K562 (cell line): ENCODE results near the gene NXF1. TPM values are rescaled to one million over a fixed set of nuclear protein-coding genes. Genes with fewer than 3 reads are reported as not detected.
A peak's percentile ranks its signal among the peaks of the same experiment; 100 is the strongest.

Experiments
- CBFB ChIP-seq: sonication (generic); formaldehyde crosslinking; IDR thresholded peaks from 2 replicates; pipeline ENCODE4 v1.4.0; 2020; ENCODE audit warnings: mild to moderate bottlenecking, missing genetic modification reagents
- E2F5 ChIP-seq: sonication (generic); formaldehyde crosslinking; IDR thresholded peaks from 2 replicates; pipeline ENCODE4 v1.8.0; 2022; ENCODE audit warnings: mild to moderate bottlenecking, missing genetic modification reagents
- ETV6 ChIP-seq, 3 experiments: fragments of 150-350 bp in 1 of 3; sonication (generic) in 1 of 3; formaldehyde crosslinking in 1 of 3; IDR thresholded peaks; 2 replicates each; pipeline versions ENCODE4 v1.6.1 to v1.8.0; 2014 to 2022; ENCODE audit warnings: borderline replicate concordance in 2 of 3, low read depth in 2 of 3, antibody characterized with exemption in 1 of 3, low read length in 1 of 3, mild to moderate bottlenecking in 1 of 3, missing genetic modification reagents in 1 of 3
- HEY1 ChIP-seq: fragments of 250-450 bp; sonication (Bioruptor Pico); IDR thresholded peaks from 2 replicates; pipeline ENCODE4 v1.5.0; 2020; ENCODE audit warnings: mild to moderate bottlenecking, moderate library complexity, borderline replicate concordance
- HMG20B ChIP-seq: fragments of 250-450 bp; sonication (Bioruptor Pico); IDR thresholded peaks from 2 replicates; pipeline ENCODE4 v1.5.0; 2021; ENCODE audit warnings: mild to moderate bottlenecking
- MTA1 ChIP-seq: fragments of 450-650 bp; IDR thresholded peaks from 2 replicates; pipeline ENCODE4 v1.6.1; 2017; ENCODE audit warnings: borderline replicate concordance
- PHF21A ChIP-seq: fragments of 450-650 bp; IDR thresholded peaks from 2 replicates; pipeline ENCODE4 v1.6.1; 2017; ENCODE audit warnings: low read depth, borderline replicate concordance
- RBM25 ChIP-seq: fragments of 200-400 bp; formaldehyde crosslinking; IDR thresholded peaks from 2 replicates; pipeline ENCODE4 v1.6.1; 2018; ENCODE audit warnings: low read length, low read depth, moderate library complexity; ENCODE audit not compliant: severe bottlenecking
- SIN3A ChIP-seq, 2 experiments: fragments of 150-350 bp in 1 of 2; IDR thresholded peaks; 2 replicates each; pipeline ENCODE4 v1.6.1; 2011 to 2016; ENCODE audit warnings: borderline replicate concordance in 2 of 2, low read depth in 2 of 2, low read length in 2 of 2, mild to moderate bottlenecking in 2 of 2, moderate library complexity in 2 of 2; ENCODE audit not compliant: control insufficient read depth in 1 of 2
- SNRNP70 ChIP-seq: fragments of 200-400 bp; formaldehyde crosslinking; optimal IDR thresholded peaks from 2 replicates; pipeline ENCODE3; 2017; ENCODE audit warnings: low read depth, low read length
- TAF7 ChIP-seq: fragments of 450-650 bp; IDR thresholded peaks from 2 replicates; pipeline ENCODE4 v1.6.1; 2016; ENCODE audit warnings: missing genetic modification characterization, missing compliant biosample characterization
- TAL1 ChIP-seq: fragments of 450-650 bp; IDR thresholded peaks from 2 replicates; pipeline ENCODE4 v1.6.1; 2016; ENCODE audit warnings: mild to moderate bottlenecking
- TFAM ChIP-seq: fragments of 250-450 bp; sonication (Bioruptor Pico); conservative IDR thresholded peaks from 2 replicates; pipeline ENCODE4 v1.5.0; 2021; ENCODE audit warnings: mild to moderate bottlenecking, moderate library complexity
- USF2 ChIP-seq: sonication (generic); formaldehyde crosslinking; IDR thresholded peaks from 2 replicates; pipeline ENCODE4 v1.5.0; 2020; ENCODE audit warnings: missing genetic modification reagents
- ZBTB2 ChIP-seq: fragments of 450-650 bp; IDR thresholded peaks from 2 replicates; pipeline ENCODE4 v1.6.1; 2016; ENCODE audit warnings: antibody characterized with exemption
- ZC3H11A ChIP-seq: IDR thresholded peaks from 2 replicates; pipeline ENCODE4 v1.6.1; 2012; ENCODE audit warnings: low read depth, low read length, improper control_type of control experiment
- ZNF282 ChIP-seq: sonication (generic); formaldehyde crosslinking; IDR thresholded peaks from 2 replicates; pipeline ENCODE4 v1.8.1; 2023; ENCODE audit warnings: missing genetic modification reagents
- ZNF354B ChIP-seq: fragments of 250-450 bp; sonication (Bioruptor Pico); IDR thresholded peaks from 2 replicates; pipeline ENCODE4 v1.4.0; 2020
- ZNF431 ChIP-seq: sonication (generic); formaldehyde crosslinking; IDR thresholded peaks from 2 replicates; pipeline ENCODE4 v1.8.0; 2022; ENCODE audit warnings: mild to moderate bottlenecking, missing genetic modification reagents
- ZNF445 ChIP-seq: fragments of 250-450 bp; sonication (Bioruptor Pico); IDR thresholded peaks from 2 replicates; pipeline ENCODE4 v1.4.0; 2020; ENCODE audit warnings: low read depth, mild to moderate bottlenecking, moderate library complexity
- ZNF695 ChIP-seq: fragments of 450-650 bp; formaldehyde crosslinking; IDR thresholded peaks from 2 replicates; pipeline ENCODE4 v1.4.0; 2020; ENCODE audit warnings: mild to moderate bottlenecking, moderate library complexity
- ZNF699 ChIP-seq: fragments of 250-450 bp; sonication (Bioruptor Pico); IDR thresholded peaks from 2 replicates; pipeline ENCODE4 v1.8.0; 2021; ENCODE audit warnings: mild to moderate bottlenecking, moderate library complexity; ENCODE audit not compliant: insufficient replicate concordance
- ZNF766 ChIP-seq: fragments of 200-800 bp; sonication (Bioruptor generic); conservative IDR thresholded peaks from 2 replicates; pipeline ENCODE4 v1.6.1; 2016; ENCODE audit warnings: missing genetic modification characterization, missing compliant biosample characterization
- polyA plus RNA-seq, 8 experiments: library from polyadenylated mRNA; depleted of rRNA in 4 of 8; stranded (reverse) in 5 of 8; unstranded in 3 of 8; fragments of >200 nt; fragmentation: Nextera tagmentation in 2 of 8; fragmentation: Illumina TruSeq in 1 of 8; extraction: Ambion mirVana in 2 of 8; extraction: Trizol in 1 of 8; gene quantifications; 2 replicates each; pipeline versions ENCODE4 v1.2.1 to v1.2.3, GENCODE V29; 2011 to 2014; ENCODE audit warnings: inconsistent platforms in 1 of 8, missing spikeins in 1 of 8
- total RNA-seq, 7 experiments: library from RNA; depleted of rRNA in 6 of 7; stranded (reverse); fragments of >200 nt in 6 of 7; fragmentation: Illumina TruSeq in 2 of 7; extraction: Trizol in 2 of 7; gene quantifications; 2 replicates each; pipeline versions ENCODE4 v1.2.1 to v1.2.3, GENCODE V29; 2011 to 2021; ENCODE audit warnings: low replicate concordance in 1 of 7
- TF ChIP-seq, protein P1 (sequence below): fragments of 450-650 bp; IDR thresholded peaks from 2 replicates; pipeline ENCODE4 v1.6.1; 2017; ENCODE audit warnings: mild to moderate bottlenecking, moderate library complexity

The NXF1 gene
- total and polyA plus RNA-seq, 9 of the 15 experiments (the other 6 are each of a cell fraction or from before 2014, with no cell fraction given), result 18.1 to 98.3 (median 35.8) TPM

- TF ChIP-seq PHF21A, result no peak
- no peak for TF ChIP-seq ZNF431 (CRISPR knock-in tag)
- TF ChIP-seq SNRNP70, result no peak
- TF ChIP-seq TFAM (CRISPR knock-in tag), result no peak
- peak in 1 of 2 experiments; percentile 60; a peak in 1 of 4 replicates for TF ChIP-seq ETV6 (IDR thresholded peaks at IDR 0.05; ENCODE audit: borderline replicate concordance in 1 of 2, low read depth in 2 of 2, low read length in 1 of 2)
- no peak for TF ChIP-seq ETV6 (CRISPR knock-in tag; IDR thresholded peaks at IDR 0.05; ENCODE audit: borderline replicate concordance)
- peak; percentile 94 for TF ChIP-seq E2F5 (CRISPR knock-in tag)
- 0 out of 2 replicates have a peak, but pooled peaks have one; percentile 64 for TF ChIP-seq ZNF766
- peak; percentile 63 for TF ChIP-seq TAF7 (tag)
- TF ChIP-seq RBM25, result no peak
- TF ChIP-seq ZNF354B (CRISPR knock-in tag), result no peak
- no peak for TF ChIP-seq ZNF445 (CRISPR knock-in tag)
- no peak for TF ChIP-seq ZBTB2
- no peak for TF ChIP-seq USF2
- no peak for TF ChIP-seq ZNF282 (CRISPR knock-in tag)
- TF ChIP-seq TAL1, result no peak
- TF ChIP-seq HMG20B (CRISPR knock-in tag), result no peak
- peak; percentile 64; the same call in 1 of the 2 replicates for TF ChIP-seq CBFB
- TF ChIP-seq MTA1, result no peak
- TF ChIP-seq ZNF699 (CRISPR knock-in tag), result no peak
- peak; percentile 13 to 58; a peak in 3 of 4 replicates for TF ChIP-seq SIN3A (IDR thresholded peaks at IDR 0.05; ENCODE audit: borderline replicate concordance in 2 of 2, control insufficient read depth in 1 of 2, low read depth in 2 of 2, low read length in 2 of 2)
- TF ChIP-seq ZC3H11A, result no peak
- peak; percentile 10; the same call in 1 of the 2 replicates for TF ChIP-seq ZNF695 (CRISPR knock-in tag)
- no peak; the same call in 1 of the 2 replicates for TF ChIP-seq HEY1 (CRISPR knock-in tag)
- TF ChIP-seq, protein P1, sequence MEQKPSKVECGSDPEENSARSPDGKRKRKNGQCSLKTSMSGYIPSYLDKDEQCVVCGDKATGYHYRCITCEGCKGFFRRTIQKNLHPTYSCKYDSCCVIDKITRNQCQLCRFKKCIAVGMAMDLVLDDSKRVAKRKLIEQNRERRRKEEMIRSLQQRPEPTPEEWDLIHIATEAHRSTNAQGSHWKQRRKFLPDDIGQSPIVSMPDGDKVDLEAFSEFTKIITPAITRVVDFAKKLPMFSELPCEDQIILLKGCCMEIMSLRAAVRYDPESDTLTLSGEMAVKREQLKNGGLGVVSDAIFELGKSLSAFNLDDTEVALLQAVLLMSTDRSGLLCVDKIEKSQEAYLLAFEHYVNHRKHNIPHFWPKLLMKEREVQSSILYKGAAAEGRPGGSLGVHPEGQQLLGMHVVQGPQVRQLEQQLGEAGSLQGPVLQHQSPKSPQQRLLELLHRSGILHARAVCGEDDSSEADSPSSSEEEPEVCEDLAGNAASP, result no peak
Observed at GRCh38 chr11:62787005-62787759, 18.1 kb downstream of the NXF1 start, which contains the start of gene TMEM179B (continued).
